K562 (cell line): Measurements from ENCODE around the gene RC3H2.

ENCODE experiments used
- EZH2 ChIP-seq: IDR thresholded peaks from 2 replicates; pipeline ENCODE4 v1.6.1; 2012; ENCODE audit warnings: low read depth, mild to moderate bottlenecking, inconsistent platforms, low read length, borderline replicate concordance
- POLR2AphosphoS5 ChIP-seq: IDR thresholded peaks from 2 replicates; pipeline ENCODE4 v1.6.1; 2011; ENCODE audit warnings: mild to moderate bottlenecking, low read depth, low read length, moderate library complexity; ENCODE audit not compliant: control insufficient read depth, insufficient read depth
- POLR3G ChIP-seq: IDR thresholded peaks from 2 replicates; pipeline ENCODE4 v1.6.1; 2011; ENCODE audit not compliant: insufficient read length, insufficient replicate concordance; ENCODE audit errors: extremely low read depth
- PURB ChIP-seq: sonication (generic); formaldehyde crosslinking; IDR thresholded peaks from 2 replicates; pipeline ENCODE4 v1.9.0; 2021; ENCODE audit warnings: low read depth, mild to moderate bottlenecking, missing genetic modification reagents
- TF ChIP-seq, protein P1 (sequence below): fragments of 450-650 bp; conservative IDR thresholded peaks from 2 replicates; pipeline ENCODE4 v1.6.1; 2016; ENCODE audit warnings: missing genetic modification characterization, low read depth, mild to moderate bottlenecking, control low read depth, missing compliant biosample characterization
- TF ChIP-seq, protein P2 (sequence below), 3 experiments: IDR thresholded peaks in 2 of 3; conservative IDR thresholded peaks in 1 of 3; 2 replicates each; pipeline ENCODE4 v1.5.1; 2011 to 2012; ENCODE audit warnings: low read length in 3 of 3, mild to moderate bottlenecking in 3 of 3, control low read depth in 2 of 3, improper control_type of control experiment in 1 of 3, inconsistent platforms in 1 of 3, low read depth in 1 of 3, mixed read lengths in 1 of 3, moderate library complexity in 1 of 3; ENCODE audit not compliant: insufficient read depth in 2 of 3
- TF ChIP-seq, protein P3 (sequence below), 2 experiments: fragments of 450-650 bp; formaldehyde crosslinking in 1 of 2; IDR thresholded peaks; 2 replicates each; pipeline versions ENCODE4 v1.4.0 to v1.6.1; 2014 to 2020; ENCODE audit warnings: mild to moderate bottlenecking in 2 of 2, borderline replicate concordance in 1 of 2, low read depth in 1 of 2
- TF ChIP-seq, protein P4 (sequence below): fragments of 250-450 bp; sonication (Bioruptor Pico); IDR thresholded peaks from 2 replicates; pipeline ENCODE4 v1.4.0; 2020; ENCODE audit warnings: mild to moderate bottlenecking, moderate library complexity

DNA sequence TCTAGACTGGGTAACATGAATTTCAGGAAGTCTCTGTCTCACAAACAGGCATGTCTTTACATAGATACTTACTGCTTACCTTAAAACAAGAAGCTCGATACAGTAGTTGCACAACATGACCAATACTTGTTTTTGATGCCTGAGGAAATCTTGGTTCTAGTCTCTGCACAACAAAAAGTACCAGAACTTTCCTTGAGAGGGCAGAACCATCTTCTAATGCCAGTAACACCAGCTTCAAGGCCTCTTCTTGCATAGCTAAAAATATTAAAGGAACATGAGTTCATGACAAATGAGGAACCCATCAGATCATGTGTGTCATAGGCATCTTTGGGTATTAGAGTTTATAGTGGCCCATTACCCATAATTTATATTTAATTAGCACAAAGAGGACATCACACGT lies 22.0 kb downstream of the RC3H2 start:
- TF ChIP-seq POLR2AphosphoS5 = no peak
- TF ChIP-seq, protein P1, sequence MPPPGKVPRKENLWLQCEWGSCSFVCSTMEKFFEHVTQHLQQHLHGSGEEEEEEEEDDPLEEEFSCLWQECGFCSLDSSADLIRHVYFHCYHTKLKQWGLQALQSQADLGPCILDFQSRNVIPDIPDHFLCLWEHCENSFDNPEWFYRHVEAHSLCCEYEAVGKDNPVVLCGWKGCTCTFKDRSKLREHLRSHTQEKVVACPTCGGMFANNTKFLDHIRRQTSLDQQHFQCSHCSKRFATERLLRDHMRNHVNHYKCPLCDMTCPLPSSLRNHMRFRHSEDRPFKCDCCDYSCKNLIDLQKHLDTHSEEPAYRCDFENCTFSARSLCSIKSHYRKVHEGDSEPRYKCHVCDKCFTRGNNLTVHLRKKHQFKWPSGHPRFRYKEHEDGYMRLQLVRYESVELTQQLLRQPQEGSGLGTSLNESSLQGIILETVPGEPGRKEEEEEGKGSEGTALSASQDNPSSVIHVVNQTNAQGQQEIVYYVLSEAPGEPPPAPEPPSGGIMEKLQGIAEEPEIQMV (tag) = no peak
- TF ChIP-seq POLR3G = no peak
- no peak for TF ChIP-seq PURB (CRISPR knock-in tag)
- no peak for TF ChIP-seq EZH2
- TF ChIP-seq, protein P2, sequence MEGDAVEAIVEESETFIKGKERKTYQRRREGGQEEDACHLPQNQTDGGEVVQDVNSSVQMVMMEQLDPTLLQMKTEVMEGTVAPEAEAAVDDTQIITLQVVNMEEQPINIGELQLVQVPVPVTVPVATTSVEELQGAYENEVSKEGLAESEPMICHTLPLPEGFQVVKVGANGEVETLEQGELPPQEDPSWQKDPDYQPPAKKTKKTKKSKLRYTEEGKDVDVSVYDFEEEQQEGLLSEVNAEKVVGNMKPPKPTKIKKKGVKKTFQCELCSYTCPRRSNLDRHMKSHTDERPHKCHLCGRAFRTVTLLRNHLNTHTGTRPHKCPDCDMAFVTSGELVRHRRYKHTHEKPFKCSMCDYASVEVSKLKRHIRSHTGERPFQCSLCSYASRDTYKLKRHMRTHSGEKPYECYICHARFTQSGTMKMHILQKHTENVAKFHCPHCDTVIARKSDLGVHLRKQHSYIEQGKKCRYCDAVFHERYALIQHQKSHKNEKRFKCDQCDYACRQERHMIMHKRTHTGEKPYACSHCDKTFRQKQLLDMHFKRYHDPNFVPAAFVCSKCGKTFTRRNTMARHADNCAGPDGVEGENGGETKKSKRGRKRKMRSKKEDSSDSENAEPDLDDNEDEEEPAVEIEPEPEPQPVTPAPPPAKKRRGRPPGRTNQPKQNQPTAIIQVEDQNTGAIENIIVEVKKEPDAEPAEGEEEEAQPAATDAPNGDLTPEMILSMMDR (IDR thresholded peaks at IDR 0.05 in 2 of 3, conservative IDR thresholded peaks at IDR 0.05 in 1 of 3; ENCODE audit: insufficient read depth in 2 of 3, low read depth in 1 of 3, low read length in 3 of 3) = no peak
- TF ChIP-seq, protein P3, sequence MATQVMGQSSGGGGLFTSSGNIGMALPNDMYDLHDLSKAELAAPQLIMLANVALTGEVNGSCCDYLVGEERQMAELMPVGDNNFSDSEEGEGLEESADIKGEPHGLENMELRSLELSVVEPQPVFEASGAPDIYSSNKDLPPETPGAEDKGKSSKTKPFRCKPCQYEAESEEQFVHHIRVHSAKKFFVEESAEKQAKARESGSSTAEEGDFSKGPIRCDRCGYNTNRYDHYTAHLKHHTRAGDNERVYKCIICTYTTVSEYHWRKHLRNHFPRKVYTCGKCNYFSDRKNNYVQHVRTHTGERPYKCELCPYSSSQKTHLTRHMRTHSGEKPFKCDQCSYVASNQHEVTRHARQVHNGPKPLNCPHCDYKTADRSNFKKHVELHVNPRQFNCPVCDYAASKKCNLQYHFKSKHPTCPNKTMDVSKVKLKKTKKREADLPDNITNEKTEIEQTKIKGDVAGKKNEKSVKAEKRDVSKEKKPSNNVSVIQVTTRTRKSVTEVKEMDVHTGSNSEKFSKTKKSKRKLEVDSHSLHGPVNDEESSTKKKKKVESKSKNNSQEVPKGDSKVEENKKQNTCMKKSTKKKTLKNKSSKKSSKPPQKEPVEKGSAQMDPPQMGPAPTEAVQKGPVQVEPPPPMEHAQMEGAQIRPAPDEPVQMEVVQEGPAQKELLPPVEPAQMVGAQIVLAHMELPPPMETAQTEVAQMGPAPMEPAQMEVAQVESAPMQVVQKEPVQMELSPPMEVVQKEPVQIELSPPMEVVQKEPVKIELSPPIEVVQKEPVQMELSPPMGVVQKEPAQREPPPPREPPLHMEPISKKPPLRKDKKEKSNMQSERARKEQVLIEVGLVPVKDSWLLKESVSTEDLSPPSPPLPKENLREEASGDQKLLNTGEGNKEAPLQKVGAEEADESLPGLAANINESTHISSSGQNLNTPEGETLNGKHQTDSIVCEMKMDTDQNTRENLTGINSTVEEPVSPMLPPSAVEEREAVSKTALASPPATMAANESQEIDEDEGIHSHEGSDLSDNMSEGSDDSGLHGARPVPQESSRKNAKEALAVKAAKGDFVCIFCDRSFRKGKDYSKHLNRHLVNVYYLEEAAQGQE (IDR thresholded peaks at IDR 0.05; ENCODE audit: borderline replicate concordance) = no peak
- TF ChIP-seq, protein P3 (CRISPR knock-in tag; IDR thresholded peaks at IDR 0.05; ENCODE audit: low read depth) = no peak
- TF ChIP-seq, protein P4, sequence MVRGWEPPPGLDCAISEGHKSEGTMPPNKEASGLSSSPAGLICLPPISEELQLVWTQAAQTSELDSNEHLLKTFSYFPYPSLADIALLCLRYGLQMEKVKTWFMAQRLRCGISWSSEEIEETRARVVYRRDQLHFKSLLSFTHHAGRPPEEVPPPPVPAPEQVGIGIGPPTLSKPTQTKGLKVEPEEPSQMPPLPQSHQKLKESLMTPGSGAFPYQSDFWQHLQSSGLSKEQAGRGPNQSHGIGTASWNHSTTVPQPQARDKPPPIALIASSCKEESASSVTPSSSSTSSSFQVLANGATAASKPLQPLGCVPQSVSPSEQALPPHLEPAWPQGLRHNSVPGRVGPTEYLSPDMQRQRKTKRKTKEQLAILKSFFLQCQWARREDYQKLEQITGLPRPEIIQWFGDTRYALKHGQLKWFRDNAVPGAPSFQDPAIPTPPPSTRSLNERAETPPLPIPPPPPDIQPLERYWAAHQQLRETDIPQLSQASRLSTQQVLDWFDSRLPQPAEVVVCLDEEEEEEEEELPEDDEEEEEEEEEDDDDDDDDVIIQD (CRISPR knock-in tag) = no peak
